Glomerular visceral epithelial cell (primary cell): ENCODE measurements around the gene TRIM44.
"Not testable (repeated sequence)": the region's sequence is repeated elsewhere in the genome, so short reads cannot be mapped to it uniquely, and the experiment has no call there.

Experiments
- DNase-seq: peaks from one replicate; pipeline ENCODE4 v3.0.0-alpha.2; 2016; ENCODE audit errors: extremely low spot score

Gene TRIM44

DNA sequence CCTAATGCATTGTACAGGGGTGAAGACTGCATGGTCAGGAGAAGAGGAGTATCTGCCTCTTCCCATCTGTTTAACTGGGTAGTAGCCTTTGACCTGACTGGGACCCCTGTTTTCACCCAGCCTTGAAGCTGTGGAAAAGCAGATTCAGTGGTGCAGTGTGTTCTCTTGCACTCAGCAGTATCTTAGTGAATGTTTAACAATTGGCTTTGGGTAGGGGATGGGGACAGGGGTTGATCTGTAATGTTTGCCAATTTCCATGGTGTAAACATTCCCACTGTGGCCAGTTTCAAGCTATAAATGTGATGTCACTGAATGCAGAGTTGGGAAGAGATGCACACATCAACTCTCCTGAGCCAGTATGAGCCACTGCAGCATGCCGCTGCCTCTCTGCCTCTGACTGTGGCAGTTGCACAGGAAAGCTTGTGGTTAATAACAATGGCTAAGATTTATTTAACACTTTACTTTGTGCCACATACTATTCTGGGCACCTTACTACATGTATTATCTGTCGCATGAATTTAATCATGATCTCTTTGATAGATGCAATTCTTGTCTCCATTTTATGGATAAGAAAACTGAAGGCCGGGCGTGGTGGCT lies 28.6 kb upstream of the TRIM44 start:
- no peak for DNase-seq

DNA sequence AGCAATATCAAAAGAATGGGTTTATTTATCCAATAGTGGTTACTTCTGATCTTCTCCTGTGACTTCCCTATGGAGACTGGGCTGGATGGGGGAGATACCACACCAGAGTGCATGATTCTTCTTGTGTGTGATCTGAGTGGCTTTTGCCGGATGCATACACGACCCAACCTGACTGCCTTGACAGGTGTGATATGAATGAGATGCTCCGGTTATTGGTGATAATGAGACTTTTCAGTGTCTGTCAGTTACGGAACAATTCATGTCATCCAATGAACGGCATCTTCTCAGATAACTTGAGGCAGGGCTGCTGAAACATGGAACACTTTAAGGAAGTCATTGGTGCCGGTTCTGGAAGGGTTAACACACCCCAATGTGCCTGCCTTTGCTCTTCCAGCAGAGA lies 26.6 kb upstream of the TRIM44 start:
- DNase-seq = no peak

DNA sequence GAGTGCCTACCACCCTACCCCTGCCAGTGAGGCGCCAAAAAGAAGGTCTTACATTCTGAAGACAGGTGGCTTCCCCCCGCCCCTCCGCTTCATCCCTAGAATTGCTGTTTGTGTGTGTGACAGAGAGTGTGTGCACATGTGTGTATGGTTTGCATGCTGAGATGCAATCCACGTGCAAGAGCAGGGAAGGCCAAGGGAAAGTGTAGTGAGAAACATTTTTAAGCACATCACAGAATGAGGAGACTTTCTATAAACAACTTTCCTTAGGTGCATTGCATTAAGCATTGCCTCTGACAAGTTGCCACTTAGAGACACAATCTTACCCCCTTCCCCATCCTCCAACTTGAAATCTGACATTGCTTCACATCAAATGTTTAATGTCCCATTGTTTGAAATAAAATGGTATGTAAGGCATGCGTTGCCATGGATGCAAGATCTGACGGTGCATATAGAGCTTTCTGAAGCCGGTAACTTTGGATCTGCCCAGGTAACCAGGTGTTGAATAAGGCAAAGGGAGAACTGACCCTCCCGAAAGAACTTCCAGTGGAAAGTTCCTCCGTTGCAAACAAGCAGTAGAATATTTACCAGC lies 22.9 kb upstream of the TRIM44 start:
- DNase-seq = no peak

DNA sequence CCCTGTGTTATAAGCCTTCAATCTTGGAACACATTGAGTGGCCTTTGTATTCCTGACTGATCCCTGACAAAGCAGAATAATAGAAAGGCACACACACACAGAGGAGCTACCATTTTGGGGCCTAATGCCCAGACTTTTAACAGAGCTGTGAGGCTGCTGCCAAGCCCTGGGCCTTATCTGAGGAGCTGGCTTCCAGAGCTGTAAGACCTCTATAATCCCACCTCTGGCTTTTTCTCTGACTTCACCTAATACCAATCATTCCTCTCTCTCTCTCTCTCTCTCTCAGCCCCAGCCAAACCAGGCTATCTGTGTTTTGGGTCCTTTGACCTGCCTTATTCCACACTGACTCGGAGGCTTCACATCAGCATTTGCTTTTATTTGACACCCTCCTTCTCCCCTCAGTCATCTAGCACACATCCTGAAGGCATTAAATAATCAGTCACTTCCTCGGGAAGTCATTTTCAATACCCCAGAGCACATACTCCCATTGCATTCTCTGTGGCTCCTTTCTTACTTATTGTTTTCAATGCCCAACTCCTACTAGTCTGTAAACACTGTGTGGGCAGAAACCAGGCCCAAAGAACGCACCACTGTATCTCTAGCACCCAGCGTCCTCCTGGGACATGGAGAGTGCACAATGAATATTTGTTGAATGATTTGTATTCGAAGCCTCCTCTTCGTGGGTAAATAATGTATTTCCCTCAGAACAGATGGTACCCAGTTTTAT lies 21.2 kb upstream of the TRIM44 start:
- no peak for DNase-seq

DNA sequence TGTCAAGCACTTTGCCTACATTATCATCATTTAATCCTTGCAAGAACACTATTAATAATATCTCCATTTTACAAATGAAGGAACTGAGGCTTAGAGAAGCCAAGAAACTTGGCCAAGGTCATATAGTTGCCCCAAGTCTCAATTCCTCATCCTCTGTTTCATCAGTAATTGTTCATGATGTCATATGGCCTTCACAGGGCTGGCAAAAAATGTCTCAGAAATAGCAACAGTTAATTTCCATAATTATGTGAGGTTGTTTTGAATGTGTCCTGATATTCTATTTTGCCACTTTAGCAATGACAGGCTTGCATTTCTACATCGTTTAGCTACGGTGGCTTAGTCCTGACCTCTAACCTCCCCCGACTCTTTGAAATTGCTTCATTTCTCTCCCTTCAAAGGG lies 20.6 kb upstream of the TRIM44 start:
- no peak for DNase-seq

DNA sequence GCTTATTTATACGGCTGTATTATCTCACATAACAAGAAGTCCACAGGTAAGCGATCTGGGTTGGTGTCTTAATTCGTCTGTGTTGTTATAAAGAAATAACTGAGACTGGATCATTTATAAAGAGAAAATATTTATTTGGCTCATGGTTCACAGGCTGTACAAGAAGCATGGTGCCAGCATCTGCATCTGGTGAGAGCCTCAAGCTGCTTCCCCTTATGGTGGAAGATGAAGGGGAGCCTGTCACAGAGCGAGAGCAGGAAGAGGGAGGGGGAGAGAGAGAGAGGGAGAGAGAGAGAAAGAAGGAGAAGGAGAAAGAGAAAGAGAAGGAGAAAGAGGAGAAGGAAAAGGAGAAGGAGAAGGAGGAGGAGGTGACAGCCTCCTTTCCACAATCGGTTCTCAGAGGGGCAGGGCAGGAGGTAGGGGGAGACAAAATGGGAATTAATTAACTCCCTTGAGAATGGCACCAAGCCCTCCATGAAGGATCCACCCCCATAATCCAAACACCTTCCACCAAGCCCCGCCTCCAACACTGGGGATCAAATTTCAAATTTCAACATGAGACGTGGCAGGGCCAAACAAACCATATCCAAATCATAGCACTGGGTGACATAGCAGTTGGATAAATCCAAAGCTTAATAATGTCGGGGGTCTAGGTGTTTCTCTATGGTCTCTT lies 15.0 kb upstream of the TRIM44 start:
- no peak for DNase-seq

DNA sequence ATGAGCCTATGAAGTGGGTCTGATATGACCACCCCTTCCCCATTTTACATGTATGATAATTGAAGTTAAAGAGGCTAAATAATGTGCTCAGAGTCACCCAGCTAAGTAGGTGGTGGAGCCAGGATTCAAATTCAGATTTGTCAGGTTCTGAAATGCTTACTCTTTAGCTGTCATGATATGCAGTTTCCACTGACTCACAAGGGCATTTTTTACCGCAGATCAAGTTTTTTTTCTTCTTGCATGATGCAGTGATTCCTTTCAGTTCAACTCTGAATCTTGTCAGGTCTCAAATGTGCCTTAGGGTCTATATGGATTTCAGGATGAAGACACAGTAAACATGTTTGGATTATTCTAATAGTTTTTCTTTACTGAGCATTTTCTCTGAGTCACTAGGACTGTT lies 12.6 kb upstream of the TRIM44 start:
- no peak for DNase-seq

DNA sequence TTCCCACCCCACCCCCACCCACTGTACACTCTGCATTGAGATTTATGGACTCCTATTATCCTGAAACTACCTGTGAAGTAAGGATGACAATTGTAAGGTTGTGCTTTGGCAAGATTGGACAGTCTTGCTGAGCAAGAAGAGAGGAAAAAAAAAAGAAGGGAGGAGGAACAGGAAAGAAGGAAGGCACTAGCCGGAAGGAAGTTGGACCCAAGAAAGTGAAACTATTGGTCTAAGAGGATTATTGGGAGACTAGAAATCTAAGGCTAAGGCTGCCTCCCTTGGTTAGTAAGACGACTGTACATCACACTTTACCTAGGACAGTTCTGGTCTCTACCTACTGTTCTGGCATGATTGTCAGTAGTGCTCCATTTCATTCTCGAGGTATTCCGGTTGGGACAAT lies 12.1 kb upstream of the TRIM44 start:
- no peak for DNase-seq

DNA sequence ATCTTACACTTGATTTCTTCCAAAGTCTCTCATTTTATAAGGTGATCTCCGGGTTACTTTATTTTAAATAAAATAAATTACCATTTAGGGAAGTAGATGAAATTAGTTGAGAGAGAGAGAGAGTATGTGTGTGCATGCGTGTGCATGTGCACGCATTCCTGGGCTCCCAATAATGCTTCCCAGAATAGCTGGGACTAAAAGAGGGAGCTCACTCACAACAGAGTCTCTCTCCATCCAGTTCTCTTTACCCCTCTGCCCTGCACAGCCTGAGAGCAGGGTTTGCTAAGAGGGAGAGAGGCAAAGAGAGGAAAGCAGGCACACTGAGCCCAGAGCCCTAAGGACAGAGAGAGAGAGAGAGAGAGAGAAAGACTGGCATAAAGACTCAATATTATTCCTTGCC lies 11.3 kb upstream of the TRIM44 start:
- no peak for DNase-seq

DNA sequence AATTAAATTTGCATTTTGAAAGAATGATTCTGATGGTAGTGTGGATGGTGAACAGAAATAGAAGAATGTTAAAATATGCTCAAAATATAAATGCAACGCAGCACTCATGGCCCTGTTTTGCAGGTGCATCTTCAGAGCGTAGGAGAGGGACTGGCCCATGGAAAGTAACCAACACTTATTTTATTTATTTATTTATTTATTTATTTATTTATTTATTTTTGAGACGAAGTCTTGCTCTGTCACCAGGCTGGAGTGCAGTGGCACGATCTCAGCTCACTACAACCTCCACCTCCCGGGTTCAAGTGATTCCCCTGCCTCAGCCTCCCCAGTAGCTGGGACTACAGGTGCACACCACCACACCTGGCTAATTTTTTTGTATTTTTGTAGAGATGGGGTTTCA lies 9.8 kb upstream of the TRIM44 start:
- not testable (repeated sequence) for DNase-seq

DNA sequence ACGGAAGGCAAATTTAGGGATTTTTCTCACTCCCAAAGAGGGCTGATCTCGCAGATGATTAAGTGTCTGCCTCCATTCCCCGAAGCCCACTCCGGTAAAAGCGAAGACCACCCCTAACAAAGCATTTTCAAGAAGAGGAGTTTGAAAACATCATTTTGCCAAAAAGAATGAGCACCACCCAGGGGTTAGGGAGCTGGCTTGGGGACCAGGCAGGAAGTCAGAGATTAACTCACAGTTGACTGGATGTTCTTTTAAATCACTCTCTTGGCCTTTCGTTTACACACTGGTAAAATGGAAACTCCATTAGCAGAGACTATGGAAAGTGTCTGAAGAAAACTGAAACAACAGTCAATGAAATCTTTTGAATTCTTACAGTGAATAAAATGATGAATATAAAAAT lies 7.9 kb upstream of the TRIM44 start:
- no peak for DNase-seq

DNA sequence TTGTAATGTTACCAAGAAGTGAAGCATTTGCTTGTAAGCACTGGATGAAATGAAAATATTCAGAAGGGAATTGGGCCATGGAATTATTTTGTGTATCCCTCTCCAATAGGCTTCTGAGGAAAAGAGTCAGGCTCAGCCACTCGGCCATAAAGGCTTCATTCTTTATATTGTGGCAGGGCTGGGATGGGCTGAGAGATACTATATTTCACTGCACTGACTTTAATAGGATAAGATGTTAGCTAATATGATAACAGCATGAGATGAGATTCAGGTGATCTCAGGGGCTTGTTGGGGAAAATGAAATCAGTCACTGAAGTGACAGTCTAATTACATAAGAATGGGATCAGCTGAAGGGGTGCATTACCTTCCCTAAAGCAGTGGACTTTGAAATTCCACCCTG lies 7.3 kb upstream of the TRIM44 start:
- no peak for DNase-seq

DNA sequence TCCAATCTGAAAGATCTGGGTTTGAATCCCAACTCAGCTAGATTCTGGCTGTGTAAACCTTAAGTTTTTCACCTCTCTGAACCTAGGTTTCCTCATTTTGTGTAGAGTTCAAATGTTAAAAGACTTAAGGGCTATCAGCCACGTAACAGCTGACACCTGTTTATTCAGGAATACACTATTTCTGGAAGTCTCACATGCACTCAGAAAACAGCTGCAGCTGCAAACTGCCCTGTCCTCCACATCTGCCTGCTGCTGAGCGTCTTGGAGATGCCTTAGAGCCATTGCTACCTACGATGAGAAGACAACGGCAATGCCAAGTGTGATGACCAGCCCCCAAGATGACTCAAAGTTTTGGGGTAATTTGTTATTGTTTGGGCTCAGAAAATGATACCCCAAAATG lies 6.7 kb upstream of the TRIM44 start:
- no peak for DNase-seq

DNA sequence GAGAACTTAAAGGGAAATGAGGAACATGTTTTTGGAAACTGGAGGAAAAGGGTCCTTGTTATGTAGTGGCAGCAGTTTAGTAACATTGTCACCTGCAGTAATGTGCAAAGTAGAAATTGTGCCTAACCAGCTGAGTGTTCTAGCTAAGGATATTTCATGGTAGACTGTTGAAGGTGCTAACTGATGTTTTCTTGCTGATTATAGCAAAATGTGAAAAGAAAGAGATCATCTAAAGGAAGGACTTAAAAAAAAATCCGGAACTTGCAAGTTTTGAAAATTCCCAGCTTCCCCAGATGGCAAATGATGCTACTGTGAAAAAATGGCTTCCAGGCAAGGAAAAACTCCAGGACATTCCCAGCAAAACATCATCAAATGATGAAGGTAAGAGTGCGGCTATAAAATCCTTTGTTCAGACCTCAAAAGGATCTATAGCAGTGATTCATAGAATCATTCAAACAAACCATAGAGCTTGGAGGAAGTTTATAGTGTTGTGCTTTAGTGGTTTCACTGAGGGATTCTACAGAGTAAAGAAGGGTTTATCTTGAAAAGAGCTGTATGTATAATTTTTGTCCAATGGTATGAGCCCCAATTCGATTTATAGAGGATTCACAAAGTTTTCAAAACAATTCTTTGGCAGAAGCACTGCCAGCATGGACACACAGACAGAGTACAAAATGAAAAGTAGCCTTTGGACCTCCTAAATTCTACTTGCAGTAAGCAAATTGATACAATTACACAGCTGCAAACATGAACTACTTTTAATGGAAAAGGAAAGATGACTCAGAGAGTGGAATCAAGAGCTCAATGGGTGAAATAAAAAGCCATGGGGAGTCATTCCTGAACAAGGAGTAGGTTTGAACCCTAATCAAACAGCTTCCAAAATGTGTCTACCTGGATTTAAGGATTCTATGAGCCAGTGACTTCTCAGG lies 4.3 kb upstream of the TRIM44 start:
- DNase-seq = no peak

DNA sequence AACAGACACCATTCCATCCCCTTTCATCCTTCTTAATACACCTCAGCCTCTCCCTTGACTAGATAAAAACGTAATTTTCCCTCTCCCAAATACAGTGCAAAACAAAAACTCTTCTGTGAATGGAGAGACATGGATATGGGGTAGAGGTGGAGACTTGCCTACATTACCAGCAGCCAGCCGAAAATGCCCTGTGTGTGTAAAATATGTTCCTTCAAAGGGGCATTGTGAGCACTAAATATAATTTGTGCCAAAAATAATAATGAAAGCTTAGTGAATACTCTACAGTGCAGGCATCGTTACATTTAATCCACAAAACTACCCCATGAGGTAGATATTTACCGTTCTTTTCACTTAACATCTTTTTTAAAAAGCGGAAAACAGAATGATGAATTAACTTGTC lies 1.0 kb upstream of the TRIM44 start:
- no peak for DNase-seq

DNA sequence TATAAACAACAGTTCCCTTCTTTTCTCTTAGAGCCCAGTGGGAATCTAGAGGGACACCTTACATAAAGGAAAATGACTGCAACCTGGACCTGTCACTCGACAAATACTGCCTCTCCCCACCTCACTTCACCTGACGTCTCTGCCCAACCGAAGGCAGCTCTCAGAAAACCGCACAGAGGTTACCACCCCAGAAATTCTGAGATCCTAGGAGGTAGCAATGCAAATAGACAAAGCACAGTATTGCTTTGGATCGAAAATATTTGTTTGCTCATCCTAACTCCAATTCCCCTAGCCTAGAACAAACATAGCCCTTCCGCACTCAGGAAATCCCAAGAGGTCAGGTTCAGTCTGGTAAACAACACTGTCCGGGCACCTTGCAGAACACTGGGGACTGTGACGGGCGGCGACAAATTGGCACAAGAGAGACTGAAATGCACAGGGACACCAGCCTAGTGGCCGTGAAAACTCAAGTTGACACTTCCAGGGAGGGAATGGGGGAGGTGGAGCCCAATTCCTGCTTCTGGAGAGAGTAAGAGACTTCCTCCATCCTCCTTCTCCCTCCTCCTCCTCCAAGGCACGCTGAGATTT lies 420 bp upstream of the TRIM44 start:
- DNase-seq = no peak

DNA sequence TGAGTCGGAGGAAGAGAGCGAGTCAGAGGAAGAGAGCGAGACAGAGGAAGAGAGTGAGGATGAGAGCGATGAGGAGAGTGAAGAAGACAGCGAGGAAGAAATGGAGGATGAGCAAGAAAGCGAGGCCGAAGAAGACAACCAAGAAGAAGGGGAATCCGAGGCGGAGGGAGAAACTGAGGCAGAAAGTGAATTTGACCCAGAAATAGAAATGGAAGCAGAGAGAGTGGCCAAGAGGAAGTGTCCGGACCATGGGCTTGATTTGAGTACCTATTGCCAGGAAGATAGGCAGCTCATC lies 780 bp downstream of the TRIM44 start:
- DNase-seq = no peak

DNA sequence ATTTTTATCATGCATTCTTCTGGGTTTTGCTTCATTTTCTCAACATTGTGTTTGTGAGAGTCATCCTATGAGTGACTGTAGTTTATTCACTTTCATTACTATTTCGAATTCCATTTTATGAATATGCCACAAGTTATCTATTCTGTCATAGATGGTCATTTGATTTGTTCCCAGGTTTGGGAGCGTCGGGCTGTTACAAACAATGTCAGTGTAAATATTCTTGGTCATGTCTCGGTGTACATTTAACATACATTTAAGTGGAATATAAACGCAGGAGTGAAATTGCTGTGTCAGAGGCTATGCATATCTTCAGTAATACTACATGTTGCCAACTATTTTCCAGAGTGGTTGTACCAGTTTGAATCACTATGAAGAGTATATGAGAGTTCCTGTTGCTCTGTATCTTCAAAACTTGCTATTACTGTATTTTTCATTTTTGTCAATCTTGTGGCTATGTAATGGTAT lies 2.4 kb downstream of the TRIM44 start:
- no peak for DNase-seq

DNA sequence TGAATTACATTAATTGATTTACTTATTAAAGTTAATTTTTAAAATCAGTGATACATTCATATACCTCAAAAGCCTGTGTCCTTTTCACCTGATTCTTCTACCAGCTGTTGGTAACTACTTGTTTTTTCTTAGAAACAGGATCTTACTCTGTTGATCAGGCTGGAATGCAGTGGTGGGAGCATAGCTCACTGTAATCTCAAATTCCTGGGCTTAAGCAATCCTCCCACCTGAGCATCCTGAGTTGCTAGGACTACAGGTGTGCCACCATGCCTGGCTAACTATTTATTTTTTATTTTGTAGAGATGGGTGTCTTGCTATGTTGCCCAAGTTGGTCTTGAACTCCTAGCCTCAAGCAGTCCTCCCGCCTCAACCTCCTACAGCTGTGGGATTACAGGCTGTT lies 4.7 kb downstream of the TRIM44 start:
- DNase-seq = no peak

DNA sequence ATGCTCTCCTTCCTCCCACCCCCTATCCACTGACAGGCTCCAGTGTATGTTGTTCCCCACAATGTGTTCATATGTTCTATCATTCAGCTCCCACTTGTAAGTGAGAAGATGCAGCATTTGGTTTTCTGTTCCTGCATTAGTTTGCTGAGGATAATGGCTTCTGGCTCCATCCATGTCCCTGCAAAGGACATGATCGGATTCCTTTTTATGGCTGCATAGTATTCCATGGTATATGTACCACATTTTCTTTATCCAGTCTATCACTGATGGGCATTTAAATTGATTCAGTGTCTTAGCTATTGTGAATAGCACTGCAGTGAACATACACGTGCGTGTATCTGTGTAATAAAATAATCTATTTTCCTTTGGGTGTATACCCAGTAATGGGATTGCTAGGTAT lies 5.8 kb downstream of the TRIM44 start:
- DNase-seq = not testable (repeated sequence)

DNA sequence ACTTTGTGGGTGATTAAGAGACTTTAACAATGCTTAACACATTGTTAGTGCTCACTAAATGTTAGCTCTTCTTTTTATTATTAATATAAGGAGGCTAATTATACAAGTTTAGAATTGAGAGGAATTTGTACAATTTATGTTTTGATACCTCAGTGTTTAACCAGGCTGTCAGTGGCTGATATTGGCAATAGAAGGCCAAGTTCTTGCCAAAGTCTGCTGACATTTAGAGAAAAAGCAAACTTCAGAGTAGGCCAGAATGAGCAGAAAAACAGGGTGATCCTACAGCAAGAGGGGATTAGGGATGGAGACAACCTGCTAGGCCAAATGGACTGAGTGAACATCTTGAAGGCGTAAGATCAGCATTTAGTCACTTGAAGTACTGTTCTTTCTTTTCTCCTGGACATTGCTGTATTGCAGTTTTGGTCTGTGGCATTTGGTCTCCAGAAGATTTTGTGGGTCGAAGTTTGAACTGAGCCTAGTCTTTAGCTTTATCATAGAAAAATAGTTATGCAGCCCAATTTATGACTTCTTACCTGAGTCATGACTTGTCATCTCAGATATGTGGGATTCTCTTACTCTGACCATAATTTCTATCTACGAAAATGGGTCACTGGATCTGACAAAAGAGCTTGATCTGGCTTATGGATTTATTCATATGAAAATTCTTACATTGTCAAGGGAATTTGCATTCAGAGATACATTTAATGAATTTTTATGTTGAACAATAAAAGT lies 9.0 kb downstream of the TRIM44 start:
- no peak for DNase-seq
